Activated gamma-delta T cell treated with anti-CD3 and anti-CD28 coated beads, Interleukin-2, amount 50 U/mL, for 16 hours (primary cell): ENCODE data around the gene HSFX2.
"Not testable (repeated sequence)": the region's sequence is repeated elsewhere in the genome, so short reads cannot be mapped to it uniquely, and the experiment has no call there.

ENCODE experiments used
- DNase-seq: peaks from one replicate; pipeline ENCODE4 v3.0.0-alpha.2; 2020; ENCODE audit warnings: low read depth

Gene HSFX2

DNA sequence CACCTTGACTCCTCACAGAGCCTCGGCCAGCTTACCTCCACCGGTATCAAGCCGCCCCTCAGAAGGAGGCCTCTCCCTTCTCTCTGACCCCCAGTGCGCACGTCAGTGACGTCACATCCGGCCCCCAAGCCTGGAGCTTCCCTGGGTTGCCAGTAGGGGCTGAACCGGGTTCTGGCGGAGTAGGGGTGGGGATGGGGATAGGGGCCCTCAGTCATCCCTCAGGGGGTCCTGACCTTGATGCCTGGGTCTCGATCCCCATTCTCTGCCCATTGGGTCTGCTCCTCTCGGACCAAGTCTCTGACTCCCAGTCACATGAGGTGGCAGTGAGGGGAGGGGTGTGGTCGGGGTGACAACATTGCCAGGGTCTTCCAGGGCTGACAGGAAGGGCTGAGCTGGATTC is 7.8 kb downstream of the HSFX2 start, which contains the start of gene MAGEA9B:
Gene MAGEA9B, minus strand, starts transcription at position 101 of the 400 bp plus-strand sequence. CDS start 4,280 bp downstream, outside the sequence.
- not testable (repeated sequence) for DNase-seq

DNA sequence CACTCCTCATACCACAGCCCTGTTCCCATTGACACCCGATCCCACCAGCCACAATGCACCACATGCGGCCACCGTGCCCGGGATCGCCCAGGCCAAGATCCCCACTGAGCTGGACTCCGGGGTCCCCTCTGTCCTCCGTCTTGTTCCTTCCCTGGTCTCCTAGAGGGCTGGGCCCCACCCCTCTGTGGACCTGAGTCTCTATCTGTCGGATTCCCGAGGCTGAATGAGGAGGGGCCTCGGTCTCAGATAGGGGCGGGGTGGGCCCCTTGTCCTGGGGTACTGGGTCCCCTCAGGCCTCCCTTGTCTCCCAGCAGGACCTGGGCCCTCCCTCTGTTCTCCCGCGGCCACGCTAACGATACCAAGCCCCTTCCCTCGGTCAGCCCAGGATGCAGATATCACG is 9.5 kb downstream of the HSFX2 start:
- DNase-seq: not testable (repeated sequence)

DNA sequence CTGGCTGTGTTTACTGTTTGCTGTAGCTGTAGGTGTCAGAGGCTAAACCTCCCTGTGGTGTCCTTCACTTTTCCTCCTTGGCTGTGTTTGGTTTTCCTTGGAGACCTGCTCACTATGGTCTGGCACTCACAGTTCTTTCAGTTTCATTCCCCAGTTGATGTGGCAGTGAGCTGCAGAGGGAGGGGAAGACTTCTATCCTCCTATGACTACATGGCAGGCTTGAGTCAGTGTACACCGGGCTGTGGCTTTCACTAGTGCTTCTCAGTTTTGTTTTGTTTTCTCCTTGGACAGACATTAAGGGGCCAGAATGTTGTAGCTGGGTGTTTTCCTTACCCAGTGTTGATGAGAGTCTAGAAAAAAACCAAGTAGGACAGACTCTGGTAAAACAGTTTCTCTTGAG is 21.7 kb downstream of the HSFX2 start:
- DNase-seq: not testable (repeated sequence)

DNA sequence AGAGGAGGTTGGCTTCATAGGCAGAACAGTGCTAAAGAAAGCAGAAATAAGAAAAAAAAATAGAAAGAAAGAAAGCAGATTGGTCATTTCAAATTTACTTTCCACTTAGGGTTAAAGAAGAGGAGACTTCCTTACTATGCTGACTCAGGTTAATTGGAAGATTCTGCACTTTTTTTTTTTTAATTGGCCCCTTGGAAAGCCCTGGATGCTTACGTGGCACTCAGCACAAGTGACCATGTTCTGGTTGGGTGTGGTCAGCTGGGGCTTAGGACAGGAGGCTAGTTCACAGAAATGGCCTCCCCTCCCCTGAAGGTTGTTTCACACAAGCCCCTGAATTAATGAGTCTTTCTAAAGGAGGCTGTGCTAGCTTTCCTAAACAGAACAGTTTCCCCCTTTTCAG is 22.4 kb downstream of the HSFX2 start:
- no peak for DNase-seq

DNA sequence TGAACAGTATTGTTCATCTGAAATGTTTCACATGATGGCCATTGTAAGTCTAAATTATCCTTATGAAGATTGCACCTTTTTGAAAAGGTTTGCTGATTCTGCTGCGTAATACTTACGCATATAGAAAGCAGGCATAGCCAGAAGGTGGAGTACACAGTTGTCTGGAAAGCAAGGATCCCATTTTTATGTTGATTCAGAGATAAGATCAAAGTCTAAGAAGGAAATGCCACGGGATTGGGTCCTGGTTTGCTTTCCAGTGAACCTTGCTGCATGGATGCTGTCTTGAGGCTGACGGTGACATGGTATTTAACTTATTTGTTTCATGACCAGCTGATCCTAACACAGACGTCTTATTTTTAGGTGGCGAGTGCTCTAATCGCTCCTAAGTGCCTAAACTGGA is 23.3 kb downstream of the HSFX2 start:
- no peak for DNase-seq

DNA sequence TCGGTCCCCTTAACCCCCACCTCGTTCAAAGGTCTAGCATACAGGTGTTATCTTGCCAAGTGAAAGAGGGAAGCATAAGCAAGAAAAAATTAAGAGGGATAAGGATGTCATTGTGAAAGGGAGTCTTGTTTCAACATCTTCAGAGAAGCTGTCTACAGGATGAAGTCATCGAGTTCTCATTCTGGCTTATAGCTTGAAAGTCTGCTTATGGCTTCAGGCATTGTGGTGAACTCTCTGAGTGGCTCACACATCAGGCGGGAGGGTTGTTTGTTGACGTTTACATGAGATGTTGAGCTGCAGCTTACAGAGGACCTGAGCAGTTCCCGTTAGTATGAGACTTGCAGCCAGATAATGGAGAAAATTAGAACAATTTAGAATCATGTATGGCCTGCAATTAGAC is 24.4 kb downstream of the HSFX2 start:
- no peak for DNase-seq

DNA sequence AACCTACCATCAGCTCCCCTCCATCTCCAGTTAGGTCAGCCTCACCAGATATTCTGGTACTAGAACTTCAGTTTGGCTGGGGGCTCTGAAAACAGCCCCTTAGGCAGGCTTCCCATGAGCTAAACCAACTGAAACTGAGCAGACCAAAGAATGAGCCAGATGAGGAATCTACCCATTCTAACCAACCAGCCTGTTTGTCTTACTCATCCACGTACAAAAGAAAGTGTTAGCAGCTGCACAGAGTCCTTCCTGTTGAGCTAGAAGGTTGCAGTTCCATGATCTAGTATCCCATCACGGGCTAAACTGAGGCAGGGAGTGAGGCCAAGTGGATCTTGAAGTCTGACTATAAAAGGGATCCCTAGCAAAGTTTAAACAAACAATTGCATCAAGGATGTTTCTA is 25.3 kb downstream of the HSFX2 start:
- DNase-seq: no peak

DNA sequence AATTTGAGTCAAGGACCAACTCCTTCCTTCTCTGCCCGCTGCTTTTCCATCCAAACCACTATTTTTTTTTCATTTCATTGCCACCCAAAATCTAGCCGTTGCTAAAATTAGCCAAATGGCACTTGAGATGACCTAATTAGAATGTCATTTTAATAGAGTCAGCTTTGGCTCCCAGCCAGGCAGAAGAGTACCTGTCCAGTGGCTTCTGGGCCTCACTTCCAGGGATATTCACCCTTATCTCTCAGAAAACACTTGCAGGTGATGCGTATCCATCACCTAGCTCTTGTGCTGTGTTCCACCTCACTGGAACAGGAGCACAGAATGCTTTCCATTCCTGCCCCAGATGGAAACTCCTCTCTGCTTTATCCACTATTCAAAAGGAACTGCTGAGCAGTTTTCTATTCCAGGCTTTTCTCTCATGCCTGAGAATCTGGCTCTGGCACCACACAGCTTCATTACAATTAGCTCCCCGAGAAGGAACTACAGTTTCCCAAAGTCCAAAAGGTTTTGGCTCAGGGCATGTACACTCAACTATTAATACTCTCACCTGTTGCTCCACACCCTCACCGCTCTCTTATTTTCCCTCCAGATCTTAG is 26.3 kb downstream of the HSFX2 start:
- DNase-seq: no peak

DNA sequence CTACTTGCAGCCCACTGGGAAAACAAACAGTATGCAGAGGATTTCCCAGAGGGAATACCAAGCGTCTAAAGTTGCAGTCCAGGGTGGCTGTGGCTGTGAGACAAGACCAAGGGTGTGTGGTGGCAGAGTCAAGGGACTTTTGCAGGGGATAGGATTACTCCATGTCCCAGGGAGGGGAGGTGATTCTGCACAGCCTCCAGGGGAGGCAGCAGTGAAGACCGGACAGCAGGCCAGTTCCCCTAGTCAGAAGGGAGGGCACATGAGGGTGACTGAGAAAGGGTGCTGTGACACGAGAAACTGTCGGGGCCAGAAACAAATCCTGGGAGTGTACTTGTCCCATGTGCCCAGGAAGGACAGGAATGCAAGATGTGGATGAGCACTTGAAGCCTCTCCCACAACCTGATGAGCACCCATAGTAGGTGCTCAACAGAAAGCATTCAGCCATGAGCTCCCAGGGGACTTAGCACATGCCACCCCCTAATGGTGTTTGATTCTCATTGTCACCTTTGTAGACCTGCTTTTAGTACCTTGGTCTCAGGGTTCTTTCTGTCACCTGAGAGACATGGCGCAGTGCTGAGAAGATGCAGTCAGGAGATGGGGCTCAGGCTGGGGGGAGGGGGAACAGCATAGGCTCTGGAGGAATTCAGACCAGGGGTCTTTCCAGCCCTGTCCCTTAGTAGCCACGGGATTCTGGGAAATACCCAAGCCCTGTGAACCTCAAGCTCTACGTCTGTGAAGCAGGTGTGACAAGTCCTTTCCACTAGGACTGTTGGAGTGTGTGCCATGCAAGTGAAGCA is 27.3 kb downstream of the HSFX2 start:
- DNase-seq: no peak

DNA sequence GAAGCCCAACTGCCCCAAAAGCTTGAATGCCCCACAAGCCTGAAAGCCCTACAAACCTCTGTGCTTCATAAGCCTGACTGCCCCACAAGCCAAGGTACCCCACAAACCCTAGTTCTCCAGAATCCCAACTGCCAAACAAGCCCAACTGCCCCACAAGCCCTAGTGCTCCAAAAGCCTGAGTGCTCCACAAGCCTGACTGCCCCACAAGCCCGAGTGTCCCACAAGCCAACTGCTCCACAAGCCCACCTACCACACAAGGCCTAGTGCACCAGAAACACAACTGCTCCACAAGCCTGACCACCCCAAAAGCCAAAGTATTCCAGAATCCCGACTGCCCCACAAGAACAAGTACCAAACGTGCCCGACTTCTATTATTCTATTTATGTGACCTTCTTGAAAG is 31.8 kb downstream of the HSFX2 start:
- no peak for DNase-seq

DNA sequence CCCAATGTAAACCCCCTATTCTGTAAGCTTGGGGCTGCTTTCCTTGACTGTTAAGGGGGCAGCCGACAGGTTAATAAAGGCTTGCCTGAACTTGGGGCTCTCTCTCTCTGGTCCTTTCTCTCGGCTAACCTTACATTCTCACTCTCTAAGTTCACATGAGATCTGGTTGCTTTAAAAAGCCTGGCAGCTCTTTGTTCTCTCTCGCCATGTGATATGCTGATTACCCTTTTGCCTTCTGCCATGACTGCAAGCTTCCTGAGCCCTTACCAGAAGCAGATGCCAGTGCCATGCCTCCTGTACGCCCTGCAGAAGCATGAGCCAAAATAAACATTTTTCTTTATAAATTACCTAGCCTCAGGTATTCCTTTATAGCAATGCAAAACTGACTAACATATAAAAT is 39.9 kb downstream of the HSFX2 start:
- not testable (repeated sequence) for DNase-seq

DNA sequence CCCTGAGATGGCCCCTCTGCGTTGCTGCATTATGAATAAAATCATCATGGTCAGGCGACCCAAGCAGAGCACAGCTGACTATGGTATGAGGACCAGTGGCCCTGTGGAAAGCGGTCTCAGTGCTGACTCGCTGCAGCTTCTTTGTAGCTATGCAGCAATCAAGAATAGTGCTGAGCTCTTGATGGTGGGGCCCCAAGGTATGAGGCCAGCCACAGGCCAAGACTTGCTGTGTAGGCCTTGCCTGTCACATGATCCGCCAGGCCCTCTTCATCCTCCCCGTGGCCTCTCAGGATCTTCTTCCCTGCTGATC is 43.2 kb downstream of the HSFX2 start:
- DNase-seq: not testable (repeated sequence)

DNA sequence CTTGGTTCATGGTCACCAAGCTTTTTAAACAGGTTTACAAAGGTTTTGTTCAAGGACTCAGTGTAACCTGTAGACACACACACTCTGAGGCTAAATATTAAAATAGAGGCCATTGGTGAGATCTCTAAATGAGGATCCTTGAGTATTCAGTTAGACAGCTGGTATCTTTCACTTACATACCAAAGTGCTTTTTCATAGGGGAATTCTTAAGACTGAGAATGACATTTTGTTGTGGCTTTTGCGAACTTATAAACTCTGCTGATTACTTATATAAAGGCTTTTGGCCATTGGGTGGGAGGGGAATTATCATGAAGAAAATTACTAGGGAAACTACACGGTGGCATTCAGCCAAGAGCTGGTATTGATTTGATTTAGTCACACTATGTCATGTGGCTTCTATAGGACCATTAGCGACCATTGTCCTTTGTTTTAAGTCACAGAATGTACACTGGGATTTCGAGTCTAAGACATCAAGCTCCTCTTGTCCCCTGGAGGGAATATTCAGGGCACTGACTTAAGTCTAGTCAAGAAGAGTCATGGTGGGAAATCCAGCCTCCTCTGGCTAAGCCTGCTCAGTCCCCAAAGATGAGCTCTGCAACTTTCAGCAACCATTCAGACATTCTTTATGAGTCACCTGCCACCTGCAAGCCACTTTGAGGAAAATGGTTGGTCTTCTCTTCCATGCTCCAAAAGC is 43.7 kb downstream of the HSFX2 start:
- DNase-seq: not testable (repeated sequence)

DNA sequence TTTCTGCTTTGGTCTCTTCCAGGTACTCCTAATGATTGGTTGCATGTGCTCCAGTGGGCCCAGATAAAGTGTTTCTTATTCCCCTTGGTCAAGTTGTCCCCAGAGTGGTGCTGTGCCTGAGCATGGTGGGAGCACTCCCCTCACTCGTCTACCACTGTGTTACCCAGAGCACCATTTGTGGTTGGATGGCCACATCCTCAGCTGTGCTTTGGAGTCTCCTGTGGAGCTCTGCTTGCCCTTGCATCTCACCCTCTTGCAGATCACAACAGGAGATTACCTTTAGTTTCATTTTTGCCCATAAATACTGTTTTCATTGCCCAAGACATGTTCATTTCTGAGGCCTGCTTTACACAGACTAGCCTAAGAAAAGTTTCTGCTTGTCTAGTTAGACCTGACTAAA is 44.7 kb downstream of the HSFX2 start:
- not testable (repeated sequence) for DNase-seq

DNA sequence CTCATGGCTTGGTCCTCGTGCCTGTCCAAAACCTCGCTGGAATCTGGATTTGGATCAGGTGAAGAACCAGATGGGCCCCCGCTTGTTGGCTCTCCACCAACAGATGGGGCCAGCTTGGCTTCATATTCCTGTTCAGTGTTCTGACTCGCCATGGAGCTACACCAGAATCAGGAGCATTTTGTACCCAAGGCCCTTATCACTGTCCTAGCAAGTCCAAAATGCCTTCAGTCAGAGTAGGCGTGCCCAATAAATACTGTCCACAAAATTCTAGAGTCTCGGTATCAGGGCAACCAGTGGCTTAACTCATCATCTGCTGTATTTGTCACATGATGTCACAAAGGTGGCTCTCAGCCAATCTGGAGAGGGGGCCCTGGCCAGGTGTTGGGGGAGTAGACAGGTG is 45.4 kb downstream of the HSFX2 start, which contains the start of gene HSFX3:
Gene HSFX3, minus strand, starts transcription at position 224 of the 400 bp plus-strand sequence. Its CDS starts 72 bp downstream, at position 152.
- not testable (repeated sequence) for DNase-seq

DNA sequence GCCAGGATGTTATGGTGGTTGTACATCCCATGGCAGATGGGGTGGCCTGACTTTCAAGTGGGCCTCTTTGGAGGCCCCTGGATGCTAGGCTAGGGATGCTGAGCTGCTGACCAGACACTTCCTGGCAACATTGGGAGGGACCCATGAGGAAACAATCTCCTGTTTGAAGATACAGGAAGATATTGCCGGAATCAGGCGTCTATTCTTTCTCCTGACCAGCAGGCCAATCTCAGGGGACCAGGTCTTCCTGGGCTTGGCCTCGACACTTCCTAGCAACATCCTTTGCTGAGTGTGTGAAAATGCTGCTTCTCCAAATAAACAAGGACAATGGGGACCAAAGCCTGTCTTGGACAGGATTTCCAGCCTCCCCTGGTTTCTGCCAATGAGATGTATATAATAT is 47.3 kb downstream of the HSFX2 start:
- DNase-seq: not testable (repeated sequence)

DNA sequence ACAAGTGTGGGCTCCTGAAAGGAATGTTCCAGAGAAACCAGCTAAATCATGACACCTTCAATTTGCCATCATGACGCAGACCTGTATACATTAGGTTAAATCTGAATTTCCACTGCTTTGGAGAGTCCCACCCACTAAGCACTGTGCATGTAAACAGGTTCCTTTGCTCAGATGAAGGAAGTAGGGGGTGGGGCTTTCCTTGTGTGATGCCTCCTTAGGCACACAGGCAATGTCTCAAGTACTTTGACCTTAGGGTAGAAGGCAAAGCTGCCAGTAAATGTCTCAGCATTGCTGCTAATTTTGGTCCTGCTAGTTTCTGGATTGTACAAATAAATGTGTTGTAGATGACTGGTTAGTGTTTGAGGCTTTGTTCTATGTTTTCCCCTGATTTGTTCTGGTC is 48.2 kb downstream of the HSFX2 start:
- not testable (repeated sequence) for DNase-seq

DNA sequence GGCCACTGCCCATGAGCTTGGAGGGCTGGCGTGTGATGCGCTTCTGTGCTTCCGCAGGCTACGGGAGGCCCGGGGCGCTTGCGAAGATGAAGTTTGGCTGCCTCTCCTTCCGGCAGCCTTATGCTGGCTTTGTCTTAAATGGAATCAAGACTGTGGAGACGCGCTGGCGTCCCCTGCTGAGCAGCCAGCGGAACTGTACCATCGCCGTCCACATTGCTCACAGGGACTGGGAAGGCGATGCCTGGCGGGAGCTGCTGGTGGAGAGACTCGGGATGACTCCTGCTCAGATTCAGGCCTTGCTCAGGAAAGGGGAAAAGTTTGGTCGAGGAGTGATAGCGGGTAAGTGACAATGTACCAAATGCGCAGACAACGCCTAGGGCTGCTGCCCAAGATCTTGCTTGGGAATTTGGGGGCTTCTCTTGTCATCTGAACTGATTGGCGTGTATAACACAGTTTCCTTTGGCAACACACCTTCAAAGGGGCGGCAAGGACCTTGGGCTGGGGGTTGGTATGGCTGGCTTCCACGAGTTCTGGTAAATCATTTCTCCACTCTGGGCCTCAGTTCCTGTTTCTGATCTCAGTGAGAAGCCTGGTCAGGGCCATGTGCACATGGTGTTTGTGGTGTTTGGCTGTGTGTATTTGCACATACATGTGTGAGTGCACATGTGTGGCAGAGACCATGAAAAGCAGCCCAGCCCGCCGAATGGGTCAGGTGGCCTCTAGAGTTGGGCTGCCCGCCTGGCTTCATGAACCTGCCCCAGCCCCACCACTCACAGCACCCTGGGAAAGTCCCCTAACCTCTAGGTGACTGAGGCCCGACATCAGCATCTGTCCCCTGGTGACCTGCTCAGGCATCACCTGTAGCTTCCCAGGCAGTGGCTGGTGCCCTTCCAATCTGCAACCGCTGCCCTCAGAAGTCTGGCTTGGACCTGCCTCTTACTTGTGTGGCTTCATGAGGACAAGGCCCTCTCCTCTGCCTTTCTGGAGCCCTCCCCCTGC is 49.3 kb downstream of the HSFX2 start:
- not testable (repeated sequence) for DNase-seq
